Right hindlimb (tissue), 1 donor: ENCODE results near the gene CDC37.

Experiments
- DNase-seq: peaks from one replicate; pipeline ENCODE4 v3.0.0-alpha.2; 2018

Gene CDC37

GRCh38 chr19:10403137-10404021 is at the start of gene CDC37:
CDC37 (minus strand) TSS chr19:10403542; CDS start chr19:10403479, 63 bp downstream.
- peak; percentile 98 for DNase-seq

DNA sequence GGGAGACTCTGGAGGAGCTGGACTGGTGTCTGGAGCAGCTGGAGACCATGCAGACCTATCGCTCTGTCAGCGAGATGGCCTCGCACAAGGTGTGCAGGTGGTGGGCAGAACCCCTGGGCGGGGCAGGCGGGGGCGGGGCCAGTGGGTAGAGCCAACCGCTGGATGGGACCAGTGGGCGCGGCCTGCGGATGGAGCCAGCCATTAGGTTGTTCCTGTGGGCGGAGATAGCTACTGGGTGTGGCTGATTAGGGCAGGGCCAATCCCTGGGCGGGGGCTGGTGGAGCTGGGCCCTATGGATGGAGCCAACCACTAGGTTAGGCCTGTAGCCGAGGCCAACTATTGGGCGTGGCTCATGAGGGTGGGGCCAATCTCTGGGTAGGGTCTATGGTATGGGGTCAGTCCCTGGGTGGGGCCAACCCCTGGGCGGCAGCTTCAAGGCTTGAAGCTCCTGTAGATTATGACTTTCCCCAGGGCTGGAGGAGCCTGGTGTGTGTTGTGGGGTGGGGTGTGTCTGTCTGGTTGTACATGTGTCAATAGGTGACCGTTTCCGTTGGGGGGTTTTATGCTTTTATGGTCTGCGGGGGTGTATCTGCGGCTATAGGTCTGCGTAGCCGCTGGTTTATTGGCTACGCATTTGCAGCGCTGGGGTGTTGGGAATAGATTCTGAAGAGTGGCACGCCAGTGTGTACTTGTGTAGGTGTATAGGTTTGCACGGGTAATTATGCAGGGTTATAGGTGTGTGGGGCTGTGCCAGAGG is 47.7 kb upstream of the CDC37 start:
- DNase-seq, result no peak

DNA sequence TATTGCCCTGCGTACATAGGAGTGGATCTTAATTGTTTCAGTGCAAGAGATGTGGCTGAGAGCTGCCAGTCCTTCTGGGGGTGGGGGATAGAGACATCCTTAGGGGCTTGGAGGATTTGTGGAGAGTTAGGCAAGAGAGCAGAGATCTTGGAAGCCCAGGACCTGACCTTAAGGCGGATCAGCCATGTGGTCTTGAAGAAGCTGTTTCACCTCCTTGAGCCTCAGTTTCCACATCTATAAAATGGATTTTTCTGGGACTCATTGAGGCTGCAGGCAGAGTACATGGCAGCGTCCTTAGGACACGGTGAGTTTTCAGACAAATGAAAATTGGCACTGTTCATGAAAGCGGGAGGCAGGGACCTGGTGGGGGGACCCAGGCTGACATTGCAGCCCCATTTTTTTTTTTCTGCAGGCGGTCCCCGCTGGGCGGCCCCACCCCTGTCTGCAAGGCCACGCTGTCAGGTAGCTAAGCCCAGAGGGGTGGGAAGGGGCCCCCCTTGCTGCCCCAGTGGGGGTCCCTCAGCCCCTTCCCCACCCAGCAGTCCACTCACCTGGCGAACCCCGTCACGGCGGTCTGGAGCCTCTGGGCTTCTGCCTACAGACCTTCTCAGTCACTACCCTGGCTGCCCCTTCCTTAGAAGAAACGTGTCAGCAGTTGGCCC is 47.0 kb upstream of the CDC37 start:
- no peak for DNase-seq

GRCh38 chr19:10449037-10449436 is 45.7 kb upstream of the CDC37 start:
- no peak for DNase-seq

DNA sequence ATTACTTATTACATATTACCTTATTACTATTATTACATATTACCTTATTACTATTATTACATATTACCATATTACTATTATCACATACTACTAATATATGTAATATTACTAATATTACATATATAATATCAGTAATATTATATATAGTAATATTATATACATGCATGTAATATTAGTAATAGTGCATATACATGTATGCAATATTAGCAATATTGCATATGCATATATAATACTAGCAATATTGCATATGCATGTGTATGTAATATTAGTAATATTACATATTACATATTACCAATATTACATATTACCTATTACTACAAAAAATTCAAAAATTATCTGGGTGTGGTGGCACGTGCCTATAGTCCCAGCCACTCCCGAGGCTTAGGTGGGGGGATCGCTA is 39.4 kb upstream of the CDC37 start:
- DNase-seq, result no peak

DNA sequence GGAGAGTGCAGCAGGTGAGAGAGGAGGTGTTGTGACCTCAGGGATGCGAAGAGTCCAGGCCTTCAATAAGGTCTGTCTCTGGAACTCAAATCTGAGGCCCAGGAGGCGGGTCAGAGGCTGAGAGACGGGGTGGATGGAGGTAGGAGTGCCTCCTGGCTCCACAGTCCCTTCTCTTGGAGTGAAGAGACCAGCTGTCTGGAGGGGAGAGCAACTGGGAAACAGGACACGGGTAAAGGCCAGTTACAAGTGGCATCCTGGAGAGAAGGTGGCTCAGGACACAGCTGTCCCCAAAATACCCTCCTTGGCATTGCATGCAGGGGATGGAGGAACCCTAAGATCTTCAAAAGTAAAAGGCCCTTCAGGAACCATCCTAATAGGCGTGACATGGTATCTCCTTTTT is 36.2 kb upstream of the CDC37 start:
- DNase-seq, result no peak

- no peak for DNase-seq
Measured at GRCh38 chr19:10433131-10433536, 29.8 kb upstream of the CDC37 start.

- no peak for DNase-seq
Measured at GRCh38 chr19:10432736-10433130, 29.4 kb upstream of the CDC37 start.

- peak; percentile 70 for DNase-seq
Measured at GRCh38 chr19:10431943-10432735, 28.8 kb upstream of the CDC37 start.

GRCh38 chr19:10431254-10431942 is 28.1 kb upstream of the CDC37 start:
- DNase-seq, result no peak

DNA sequence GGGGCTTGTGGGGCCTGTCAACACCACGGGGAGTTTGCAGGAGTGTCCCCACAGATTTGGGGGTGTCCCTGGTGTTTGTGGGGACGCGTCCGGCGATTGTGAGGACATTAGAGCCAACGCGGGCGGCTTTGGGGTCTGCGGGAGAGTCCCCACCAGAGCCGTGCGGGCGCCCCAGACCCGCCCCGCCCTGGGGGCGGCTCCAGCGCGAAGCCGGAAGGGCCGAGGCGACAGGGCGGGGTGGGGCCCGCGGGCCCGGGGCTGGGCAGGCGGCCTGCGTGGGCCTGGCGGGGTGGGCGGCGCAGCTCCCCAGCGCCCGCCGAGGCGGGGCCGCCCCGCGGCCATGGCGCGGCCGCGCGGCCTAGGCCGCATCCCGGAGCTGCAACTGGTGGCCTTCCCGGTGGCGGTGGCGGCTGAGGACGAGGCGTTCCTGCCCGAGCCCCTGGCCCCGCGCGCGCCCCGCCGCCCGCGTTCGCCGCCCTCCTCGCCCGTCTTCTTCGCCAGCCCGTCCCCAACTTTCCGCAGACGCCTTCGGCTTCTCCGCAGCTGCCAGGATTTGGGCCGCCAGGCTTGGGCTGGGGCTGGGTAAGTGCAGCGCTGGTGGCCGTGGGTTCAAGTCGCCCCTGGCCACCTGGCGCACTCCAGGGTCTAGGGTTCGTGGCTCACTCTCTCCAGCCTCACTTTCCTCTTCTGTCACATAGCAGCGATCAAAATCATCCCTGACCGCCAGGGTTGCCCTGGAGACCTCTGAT is 27.3 kb upstream of the CDC37 start:
- DNase-seq, result peak; percentile 55

GRCh38 chr19:10428996-10429381 is 25.6 kb upstream of the CDC37 start:
- no peak for DNase-seq

DNA sequence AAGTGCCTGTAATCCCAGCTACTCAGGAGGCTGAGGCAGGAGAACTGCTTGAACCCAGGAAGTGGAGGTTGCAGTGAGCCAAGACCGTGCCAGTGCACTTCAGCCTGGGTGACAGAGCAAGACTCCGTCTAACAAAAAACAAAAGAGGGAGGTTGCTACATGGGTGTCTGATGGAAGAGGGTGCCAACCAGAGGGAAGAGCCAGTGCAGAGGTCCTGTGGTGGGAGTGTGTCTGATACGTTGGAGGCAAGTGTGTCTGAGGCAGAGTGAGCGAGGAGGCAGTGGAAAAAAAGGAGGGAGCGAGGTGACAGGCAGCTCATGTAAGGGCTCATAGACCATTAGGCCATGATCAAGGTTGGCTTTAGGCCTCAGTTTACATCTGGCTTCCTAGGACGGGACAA is 23.8 kb upstream of the CDC37 start:
- no peak for DNase-seq

- peak; percentile 83 for DNase-seq
Measured at GRCh38 chr19:10424011-10424637, 20.8 kb upstream of the CDC37 start.

GRCh38 chr19:10422846-10423245 is 19.5 kb upstream of the CDC37 start:
- DNase-seq, result no peak

DNA sequence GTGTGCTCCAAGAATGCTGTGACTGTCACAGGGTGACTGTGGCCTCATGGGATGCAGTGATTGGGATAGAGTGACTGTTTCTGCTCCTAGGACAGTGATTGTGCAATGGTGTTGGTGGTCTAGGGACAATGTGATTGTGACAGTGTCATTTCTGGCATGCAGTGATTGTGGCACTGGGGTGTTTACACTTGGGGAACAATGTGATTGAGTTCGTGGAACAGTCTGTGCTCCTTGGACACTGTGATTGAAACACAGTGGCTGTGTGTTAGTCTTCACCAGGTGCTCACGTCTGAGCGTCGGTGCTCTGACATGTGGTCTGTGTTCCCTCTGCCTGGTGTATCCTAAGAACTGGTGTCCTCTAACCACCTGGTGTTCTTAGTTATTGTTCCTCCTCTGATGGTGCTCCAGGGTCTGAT is 18.7 kb upstream of the CDC37 start:
- DNase-seq, result no peak

GRCh38 chr19:10421240-10422045 is 18.1 kb upstream of the CDC37 start:
- DNase-seq, result no peak

DNA sequence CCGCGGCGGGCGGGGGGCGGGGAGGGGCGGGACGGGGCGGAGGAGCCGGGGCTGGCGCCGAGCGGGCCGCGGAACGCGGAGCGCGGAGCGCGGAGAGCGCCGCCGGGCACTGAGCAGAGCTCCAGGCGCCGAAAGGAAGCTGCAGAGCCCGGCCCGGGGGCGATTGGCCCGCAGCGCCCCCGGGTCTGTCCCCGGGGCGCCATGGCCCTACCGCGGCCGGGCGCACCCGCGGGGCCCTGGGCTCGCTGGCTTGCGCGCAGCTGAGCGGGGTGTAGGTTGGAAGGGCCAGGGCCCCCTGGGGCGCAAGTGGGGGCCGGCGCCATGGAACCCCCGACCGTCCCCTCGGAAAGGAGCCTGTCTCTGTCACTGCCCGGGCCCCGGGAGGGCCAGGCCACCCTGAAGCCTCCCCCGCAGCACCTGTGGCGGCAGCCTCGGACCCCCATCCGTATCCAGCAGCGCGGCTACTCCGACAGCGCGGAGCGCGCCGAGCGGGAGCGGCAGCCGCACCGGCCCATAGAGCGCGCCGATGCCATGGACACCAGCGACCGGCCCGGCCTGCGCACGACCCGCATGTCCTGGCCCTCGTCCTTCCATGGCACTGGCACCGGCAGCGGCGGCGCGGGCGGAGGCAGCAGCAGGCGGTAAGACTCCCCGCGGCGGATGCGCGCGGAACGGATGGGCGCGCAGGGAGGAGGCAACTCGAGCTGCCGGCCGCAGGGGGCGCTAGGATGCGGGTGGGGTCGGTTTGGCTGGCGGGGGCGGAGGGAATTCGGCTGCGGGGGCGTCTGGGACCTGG is 17.3 kb upstream of the CDC37 start, which contains the start of gene PDE4A:
PDE4A (plus strand) TSS at position 95 of the 796 bp plus-strand sequence; CDS start at position 322, 227 bp downstream.
- DNase-seq, result no peak
